HepG2 (cell line): ENCODE measurements around the gene CKLF. TPM values are rescaled to one million over a fixed set of nuclear protein-coding genes. Genes with fewer than 3 reads are reported as not detected.

Experiments
- CEBPZ ChIP-seq: IDR thresholded peaks from 2 replicates; pipeline ENCODE4 v1.6.1; 2012; ENCODE audit warnings: low read length, improper control_type of control experiment
- FOXP1 ChIP-seq, 2 experiments: fragments of 450-650 bp in 1 of 2; IDR thresholded peaks; 2 replicates each; pipeline ENCODE4 v1.6.1; 2017 to 2018; ENCODE audit warnings: antibody characterized with exemption in 1 of 2
- GTF3A ChIP-seq: sonication (generic); formaldehyde crosslinking; conservative IDR thresholded peaks from 2 replicates; pipeline ENCODE4 v1.4.0; 2020; ENCODE audit warnings: mild to moderate bottlenecking, missing genetic modification reagents
- HNRNPLL ChIP-seq: fragments of 200-400 bp; formaldehyde crosslinking; IDR thresholded peaks from 2 replicates; pipeline ENCODE4 v1.6.1; 2017; ENCODE audit warnings: mild to moderate bottlenecking, low read depth, low read length; ENCODE audit not compliant: poor library complexity, severe bottlenecking
- MATR3 ChIP-seq: sonication (generic); formaldehyde crosslinking; IDR thresholded peaks from 2 replicates; pipeline ENCODE4 v1.4.0; 2020; ENCODE audit warnings: missing genetic modification reagents
- MTERF4 ChIP-seq: sonication (generic); formaldehyde crosslinking; IDR thresholded peaks from 2 replicates; pipeline ENCODE4 v1.8.0; 2023; ENCODE audit warnings: mild to moderate bottlenecking, missing genetic modification reagents
- RARG ChIP-seq: sonication (generic); formaldehyde crosslinking; IDR thresholded peaks from 2 replicates; pipeline ENCODE4 v1.4.0; 2020; ENCODE audit warnings: low read depth, mild to moderate bottlenecking, missing genetic modification reagents
- REXO4 ChIP-seq: sonication (generic); formaldehyde crosslinking; IDR thresholded peaks from 2 replicates; pipeline ENCODE4 v1.8.0; 2022; ENCODE audit warnings: missing genetic modification reagents, mild to moderate bottlenecking, borderline replicate concordance
- RORA ChIP-seq: sonication (generic); formaldehyde crosslinking; IDR thresholded peaks from 2 replicates; pipeline ENCODE4 v1.5.0; 2020; ENCODE audit warnings: mild to moderate bottlenecking, missing genetic modification reagents, moderate library complexity
- SRSF9 ChIP-seq: fragments of 200-400 bp; formaldehyde crosslinking; IDR thresholded peaks from 2 replicates; pipeline ENCODE4 v1.6.1; 2018; ENCODE audit warnings: borderline replicate concordance, mild to moderate bottlenecking, low read depth, low read length; ENCODE audit not compliant: insufficient read depth, poor library complexity, severe bottlenecking
- XBP1 ChIP-seq: sonication (generic); formaldehyde crosslinking; IDR thresholded peaks from 2 replicates; pipeline ENCODE4 v1.5.0; 2020; ENCODE audit warnings: missing genetic modification reagents
- ZBTB21 ChIP-seq: sonication (generic); formaldehyde crosslinking; IDR thresholded peaks from 2 replicates; pipeline ENCODE4 v1.4.0; 2020; ENCODE audit warnings: missing genetic modification reagents
- ZBTB7A ChIP-seq: sonication (generic); formaldehyde crosslinking; IDR thresholded peaks from 2 replicates; pipeline ENCODE4 v1.8.0; 2022; ENCODE audit warnings: mild to moderate bottlenecking, missing genetic modification reagents
- ZNF20 ChIP-seq: sonication (generic); formaldehyde crosslinking; IDR thresholded peaks from 2 replicates; pipeline ENCODE4 v1.4.0; 2020; ENCODE audit warnings: mild to moderate bottlenecking, moderate library complexity, missing genetic modification reagents
- ZNF232 ChIP-seq: sonication (generic); formaldehyde crosslinking; IDR thresholded peaks from 2 replicates; pipeline ENCODE4 v1.4.0; 2020; ENCODE audit warnings: missing genetic modification reagents, borderline replicate concordance
- ZNF335 ChIP-seq: sonication (generic); formaldehyde crosslinking; IDR thresholded peaks from 2 replicates; pipeline ENCODE4 v1.4.0; 2020; ENCODE audit warnings: missing genetic modification reagents
- ZNF720 ChIP-seq: sonication (generic); formaldehyde crosslinking; IDR thresholded peaks from 2 replicates; pipeline ENCODE4 v1.4.0; 2020; ENCODE audit warnings: missing genetic modification reagents
- ZNF75D ChIP-seq: sonication (generic); formaldehyde crosslinking; IDR thresholded peaks from 2 replicates; pipeline ENCODE4 v1.8.1; 2023; ENCODE audit warnings: missing genetic modification reagents, mild to moderate bottlenecking, borderline replicate concordance
- ZNF790 ChIP-seq: sonication (generic); formaldehyde crosslinking; IDR thresholded peaks from 2 replicates; pipeline ENCODE4 v1.8.0; 2022; ENCODE audit warnings: missing genetic modification reagents, mild to moderate bottlenecking, borderline replicate concordance
- ZSCAN31 ChIP-seq: sonication (generic); formaldehyde crosslinking; IDR thresholded peaks from 2 replicates; pipeline ENCODE4 v1.5.0; 2020; ENCODE audit warnings: low read depth, mild to moderate bottlenecking, missing genetic modification reagents
- polyA plus RNA-seq, 8 experiments: library from polyadenylated mRNA; depleted of rRNA in 3 of 8; stranded (reverse) in 7 of 8; unstranded in 1 of 8; fragments of >200 nt; fragmentation: Illumina TruSeq in 4 of 8; extraction: Trizol in 4 of 8; gene quantifications; 2 replicates each; pipeline versions ENCODE4 v1.2.1 to v1.2.3, GENCODE V29; 2011 to 2016; ENCODE audit warnings: low read depth in 4 of 8, missing spikeins in 1 of 8, mixed read lengths in 1 of 8; ENCODE audit not compliant: insufficient read depth in 1 of 8
- total RNA-seq, 5 experiments: library from RNA; depleted of rRNA; stranded (reverse); fragments of >200 nt; fragmentation: Illumina TruSeq; extraction: Trizol; gene quantifications; 2 replicates each; pipeline ENCODE4 v1.2.3, GENCODE V29; 2016; ENCODE audit warnings: low read depth in 1 of 5
- TF ChIP-seq, protein P1 (sequence below): sonication (generic); formaldehyde crosslinking; IDR thresholded peaks from 2 replicates; pipeline ENCODE4 v1.8.0; 2022; ENCODE audit warnings: mild to moderate bottlenecking, missing genetic modification reagents
- TF ChIP-seq, protein P2 (sequence below): sonication (generic); formaldehyde crosslinking; IDR thresholded peaks from 2 replicates; pipeline ENCODE4 v1.5.1; 2020; ENCODE audit warnings: mild to moderate bottlenecking, missing genetic modification reagents, moderate library complexity

The CKLF gene
- total and polyA plus RNA-seq, 2 of the 13 experiments (the other 11 are each of a cell fraction or from before 2014, with no cell fraction given) = 120 to 167 TPM

DNA sequence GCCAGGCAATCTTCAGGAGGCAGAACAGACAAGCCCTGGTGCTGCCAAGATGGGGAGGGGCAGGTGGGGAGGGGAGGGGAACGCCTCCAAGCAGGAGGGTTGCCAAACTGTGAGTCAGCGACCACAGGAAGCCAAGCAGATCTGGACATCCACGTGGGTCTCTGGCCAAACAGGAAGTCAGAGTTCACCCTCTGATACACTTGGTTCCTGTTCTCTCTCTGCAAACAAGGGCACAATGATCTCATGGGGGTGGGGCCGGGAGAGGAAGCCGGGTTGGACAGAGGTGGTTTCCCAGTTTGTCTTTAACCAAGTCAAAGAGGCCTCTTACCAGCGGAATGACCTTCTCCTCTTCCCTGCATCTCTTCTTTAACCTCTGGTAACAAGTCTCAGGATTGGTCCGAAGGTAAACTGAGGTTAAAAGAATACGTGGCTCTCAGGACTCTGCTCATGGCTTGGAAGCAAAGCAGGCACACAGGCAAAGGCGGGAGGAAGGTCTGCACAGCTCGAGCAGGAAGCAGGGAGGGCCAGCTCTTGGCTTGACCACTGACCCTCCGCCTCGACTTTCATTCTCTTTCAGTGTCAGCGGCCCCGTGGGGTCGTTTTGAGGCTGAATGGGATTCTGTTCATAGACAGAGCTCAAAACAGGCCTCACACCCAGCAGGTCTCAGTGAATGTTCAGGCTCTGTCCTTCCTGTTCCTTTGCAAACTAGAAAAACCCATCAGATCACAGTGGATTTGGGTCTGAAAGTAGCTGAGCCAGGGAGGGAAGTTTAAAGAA, 35.4 kb upstream of the CKLF start (continued):
- TF ChIP-seq CEBPZ (no peak), ZNF720 (CRISPR knock-in tag) (no peak), RARG (no peak), ZNF232 (peak; percentile 90; the same call in 1 of the 2 replicates), ZSCAN31 (CRISPR knock-in tag) (0 out of 2 replicates have a peak, but pooled peaks have one; percentile 70), ZNF790 (peak; percentile 8; the same call in 1 of the 2 replicates), MATR3 (CRISPR knock-in tag) (no peak), MTERF4 (CRISPR knock-in tag) (0 out of 2 replicates have a peak, but pooled peaks have one; percentile 25), ZNF335 (CRISPR knock-in tag) (peak; percentile 91; the same call in 1 of the 2 replicates), SRSF9 (no peak), REXO4 (CRISPR knock-in tag) (no peak), GTF3A (CRISPR knock-in tag) (no peak), RORA (CRISPR knock-in tag) (no peak), ZNF75D (CRISPR knock-in tag) (no peak), FOXP1 (IDR thresholded peaks at IDR 0.05) (no peak), FOXP1 (CRISPR knock-in tag; IDR thresholded peaks at IDR 0.05) (peak; percentile 86), ZBTB7A (CRISPR knock-in tag) (no peak; the same call in 1 of the 2 replicates), ZBTB21 (CRISPR knock-in tag) (peak; percentile 47; the same call in 1 of the 2 replicates), HNRNPLL (no peak), ZNF20 (CRISPR knock-in tag) (no peak), XBP1 (CRISPR knock-in tag) (peak; percentile 89; the same call in 1 of the 2 replicates)
- TF ChIP-seq, protein P1, sequence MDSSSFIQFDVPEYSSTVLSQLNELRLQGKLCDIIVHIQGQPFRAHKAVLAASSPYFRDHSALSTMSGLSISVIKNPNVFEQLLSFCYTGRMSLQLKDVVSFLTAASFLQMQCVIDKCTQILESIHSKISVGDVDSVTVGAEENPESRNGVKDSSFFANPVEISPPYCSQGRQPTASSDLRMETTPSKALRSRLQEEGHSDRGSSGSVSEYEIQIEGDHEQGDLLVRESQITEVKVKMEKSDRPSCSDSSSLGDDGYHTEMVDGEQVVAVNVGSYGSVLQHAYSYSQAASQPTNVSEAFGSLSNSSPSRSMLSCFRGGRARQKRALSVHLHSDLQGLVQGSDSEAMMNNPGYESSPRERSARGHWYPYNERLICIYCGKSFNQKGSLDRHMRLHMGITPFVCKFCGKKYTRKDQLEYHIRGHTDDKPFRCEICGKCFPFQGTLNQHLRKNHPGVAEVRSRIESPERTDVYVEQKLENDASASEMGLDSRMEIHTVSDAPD (CRISPR knock-in tag) = peak; percentile 96
- TF ChIP-seq, protein P2, sequence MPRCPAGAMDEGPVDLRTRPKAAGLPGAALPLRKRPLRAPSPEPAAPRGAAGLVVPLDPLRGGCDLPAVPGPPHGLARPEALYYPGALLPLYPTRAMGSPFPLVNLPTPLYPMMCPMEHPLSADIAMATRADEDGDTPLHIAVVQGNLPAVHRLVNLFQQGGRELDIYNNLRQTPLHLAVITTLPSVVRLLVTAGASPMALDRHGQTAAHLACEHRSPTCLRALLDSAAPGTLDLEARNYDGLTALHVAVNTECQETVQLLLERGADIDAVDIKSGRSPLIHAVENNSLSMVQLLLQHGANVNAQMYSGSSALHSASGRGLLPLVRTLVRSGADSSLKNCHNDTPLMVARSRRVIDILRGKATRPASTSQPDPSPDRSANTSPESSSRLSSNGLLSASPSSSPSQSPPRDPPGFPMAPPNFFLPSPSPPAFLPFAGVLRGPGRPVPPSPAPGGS = 0 out of 2 replicates have a peak, but pooled peaks have one; percentile 58
